Measurements from ENCODE around the gene CFAP107.
"Not testable (repeated sequence)": the region's sequence is repeated elsewhere in the genome, so short reads cannot be mapped to it uniquely, and the experiment has no call there.

The CFAP107 gene

GRCh38 chr1:12774801-12775345, 28.9 kb downstream of the CFAP107 start:
- Mint-ChIP-seq H3K27ac (no peak overlapping the region), H3K27me3 (ENCODE audit: low read depth) (peaks cover 25% of the 10 kb centered on the region), H3K4me1 (no peaks in the 10 kb centered on the region), H3K36me3 (ENCODE audit: low read depth) (no peaks in the 10 kb centered on the region), H3K4me3 (no peak overlapping the region), H3K9me3 (peaks cover 9% of the 10 kb centered on the region)
- no peak for TF ChIP-seq CTCF (IDR thresholded peaks at IDR 0.05; ENCODE audit: unreplicated experiment in 3 of 3)

GRCh38 chr1:12775443-12775842, 29.4 kb downstream of the CFAP107 start:
- no peak for TF ChIP-seq CTCF (IDR thresholded peaks at IDR 0.05; ENCODE audit: unreplicated experiment in 3 of 3)
- no peaks in the 10 kb centered on the region for H3K4me1 Mint-ChIP-seq
- H3K27me3 Mint-ChIP-seq (ENCODE audit: low read depth): peaks cover 22% of the 10 kb centered on the region
- H3K9me3 Mint-ChIP-seq: peaks cover 9% of the 10 kb centered on the region
- no peaks in the 10 kb centered on the region for H3K36me3 Mint-ChIP-seq (ENCODE audit: low read depth)
- no peak overlapping the region for H3K27ac Mint-ChIP-seq
- no peak overlapping the region for H3K4me3 Mint-ChIP-seq

GRCh38 chr1:12776801-12777557, 31.0 kb downstream of the CFAP107 start:
- H3K4me1 Mint-ChIP-seq: no peaks in the 10 kb centered on the region
- H3K4me3 Mint-ChIP-seq: no peak overlapping the region
- peaks cover 7% of the 10 kb centered on the region for H3K9me3 Mint-ChIP-seq
- H3K36me3 Mint-ChIP-seq (ENCODE audit: low read depth): no peaks in the 10 kb centered on the region
- H3K27me3 Mint-ChIP-seq (ENCODE audit: low read depth): peaks cover 11% of the 10 kb centered on the region
- TF ChIP-seq CTCF (IDR thresholded peaks at IDR 0.05; ENCODE audit: unreplicated experiment in 3 of 3): no peak
- no peak overlapping the region for H3K27ac Mint-ChIP-seq

GRCh38 chr1:12778061-12778460, 32.1 kb downstream of the CFAP107 start:
- Mint-ChIP-seq H3K4me3 (no peak overlapping the region), H3K36me3 (ENCODE audit: low read depth) (no peaks in the 10 kb centered on the region), H3K27ac (no peak overlapping the region), H3K4me1 (peaks cover 1% of the 10 kb centered on the region), H3K27me3 (ENCODE audit: low read depth) (peaks cover 9% of the 10 kb centered on the region), H3K9me3 (peaks cover 4% of the 10 kb centered on the region)
- TF ChIP-seq CTCF (IDR thresholded peaks at IDR 0.05; ENCODE audit: unreplicated experiment in 3 of 3): no peak

GRCh38 chr1:12778907-12779306, 32.9 kb downstream of the CFAP107 start:
- peaks cover 9% of the 10 kb centered on the region for H3K4me1 Mint-ChIP-seq
- no peak overlapping the region for H3K4me3 Mint-ChIP-seq
- peaks cover 7% of the 10 kb centered on the region for H3K9me3 Mint-ChIP-seq
- peaks cover 7% of the 10 kb centered on the region for H3K27me3 Mint-ChIP-seq (ENCODE audit: low read depth)
- no peaks in the 10 kb centered on the region for H3K36me3 Mint-ChIP-seq (ENCODE audit: low read depth)
- TF ChIP-seq CTCF (IDR thresholded peaks at IDR 0.05; ENCODE audit: unreplicated experiment in 3 of 3): no peak
- no peak overlapping the region for H3K27ac Mint-ChIP-seq

GRCh38 chr1:12781488-12781887, 35.5 kb downstream of the CFAP107 start:
- Mint-ChIP-seq H3K27ac (peak overlapping the region in 1 of 3 experiments; percentile 57), H3K9me3 (peaks cover 17% of the 10 kb centered on the region)
- H3K4me1 Mint-ChIP-seq; H3K36me3 Mint-ChIP-seq (ENCODE audit: low read depth); H3K4me3 Mint-ChIP-seq; H3K27me3 Mint-ChIP-seq (ENCODE audit: low read depth): not testable (repeated sequence)
- peak in 2 of 3 experiments; percentile 19 to 28 for TF ChIP-seq CTCF (IDR thresholded peaks at IDR 0.05; ENCODE audit: unreplicated experiment in 3 of 3)

Measured in nephron (organoid).